GM12874 (cell line): Measurements from ENCODE around the gene TEX11.

ENCODE experiments used
- CTCF ChIP-seq: IDR thresholded peaks from 2 replicates; pipeline ENCODE4 v1.5.1; 2011; ENCODE audit warnings: low read depth, mild to moderate bottlenecking, control low read depth, low read length, moderate library complexity; ENCODE audit not compliant: insufficient read depth

TEX11 gene

GRCh38 chrX:70481471-70482270 is 426.8 kb downstream of the TEX11 start:
- TF ChIP-seq CTCF = no peak

DNA sequence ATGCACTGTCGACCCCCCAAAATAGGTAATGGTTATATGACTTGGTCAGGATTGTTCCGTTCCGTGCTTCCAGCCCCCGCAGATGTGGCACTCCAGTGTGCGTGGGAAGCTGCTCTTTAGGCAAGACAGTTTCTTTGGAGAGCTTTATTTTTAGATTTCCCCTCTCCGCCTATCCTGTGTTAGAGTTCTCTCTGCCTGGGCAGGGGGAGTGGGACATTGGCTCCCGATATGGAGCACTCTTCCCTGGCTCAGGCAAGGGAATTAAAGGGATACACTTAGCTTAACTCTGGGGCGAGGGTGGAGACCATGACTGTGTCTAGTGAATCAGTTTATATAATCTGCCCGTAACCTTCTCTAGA is 427.9 kb downstream of the TEX11 start:
- no peak for TF ChIP-seq CTCF

- no peak for TF ChIP-seq CTCF
Measured at GRCh38 chrX:70479922-70480659, 428.4 kb downstream of the TEX11 start.

GRCh38 chrX:70479247-70479921 is 429.1 kb downstream of the TEX11 start:
- TF ChIP-seq CTCF = no peak
